ENCODE results near the gene GCNT3.
"Not testable (repeated sequence)": the region's sequence is repeated elsewhere in the genome, so short reads cannot be mapped to it uniquely, and the experiment has no call there.

GCNT3 gene

GRCh38 chr15:59616379-59616778 lies 4.8 kb downstream of the GCNT3 start:
- DNase-seq (ENCODE audit: low read depth in 2 of 2) = no peak

- DNase-seq (ENCODE audit: low read depth in 2 of 2) = no peak
Observed at GRCh38 chr15:59618406-59618805, 6.8 kb downstream of the GCNT3 start.

DNA sequence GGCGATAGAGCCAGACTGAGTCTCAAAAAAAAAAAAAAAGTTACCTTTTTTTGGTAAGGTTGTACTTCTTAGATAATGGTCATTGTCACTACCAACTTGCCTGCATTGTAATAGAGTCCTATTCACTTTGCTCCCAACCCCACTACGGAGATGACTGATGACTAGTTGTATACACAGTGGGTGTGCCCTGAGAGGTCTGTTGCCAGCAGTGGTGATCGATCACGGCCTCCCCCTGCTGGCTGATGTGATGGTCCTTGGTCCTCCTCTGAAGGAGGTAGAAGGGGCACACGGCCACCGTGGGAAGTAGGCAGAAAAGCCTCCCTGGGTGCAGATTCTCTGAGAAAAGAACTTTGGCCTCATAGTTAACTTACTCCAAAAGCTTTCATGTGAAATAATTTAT lies 10.7 kb downstream of the GCNT3 start:
- peak; percentile 19 to 45 for DNase-seq (ENCODE audit: low read depth in 2 of 2)

- DNase-seq (ENCODE audit: low read depth in 2 of 2) = no peak
Observed at GRCh38 chr15:59632714-59633113, 21.1 kb downstream of the GCNT3 start.

DNA sequence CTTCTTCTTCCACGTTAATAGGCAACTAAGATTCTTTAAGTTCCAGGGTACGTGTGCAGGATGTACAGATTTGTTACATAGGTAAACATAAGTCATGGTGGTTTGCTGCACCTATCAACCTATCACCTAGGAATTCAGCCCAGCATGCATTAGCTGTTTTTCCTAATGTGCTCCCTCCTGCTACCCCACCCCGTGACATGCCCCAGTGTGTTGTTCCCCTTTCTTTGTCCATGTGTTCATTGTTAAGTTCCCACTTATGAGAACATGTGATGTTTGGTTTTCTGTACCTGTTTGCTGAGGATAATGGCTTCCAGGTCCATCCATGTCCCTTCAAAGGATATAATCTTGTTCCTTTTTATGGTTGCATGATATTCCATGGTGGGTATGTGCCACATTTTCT lies 24.6 kb downstream of the GCNT3 start:
- DNase-seq (ENCODE audit: low read depth in 2 of 2) = no peak

- DNase-seq (ENCODE audit: low read depth in 2 of 2) = not testable (repeated sequence)
Observed at GRCh38 chr15:59637507-59637906, 25.9 kb downstream of the GCNT3 start.

DNA sequence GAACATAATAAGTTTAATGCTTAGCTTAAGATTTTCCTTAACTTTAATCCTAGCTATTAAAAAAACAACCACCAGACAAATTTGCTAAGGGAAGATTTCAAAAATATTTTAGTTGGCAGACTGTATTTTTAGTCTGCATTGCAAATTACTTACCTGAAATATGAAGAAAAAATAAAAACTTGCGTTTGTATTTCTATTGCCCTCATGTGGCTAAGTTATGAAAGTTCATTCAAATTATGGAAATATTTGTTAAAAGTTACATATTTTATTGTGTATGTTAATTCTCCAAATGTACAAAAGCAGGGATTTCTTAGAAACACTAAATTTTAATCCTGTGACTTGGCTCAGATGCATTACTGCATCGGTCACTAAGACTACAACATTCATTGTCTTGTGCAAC lies 30.8 kb downstream of the GCNT3 start:
- no peak for DNase-seq (ENCODE audit: low read depth in 2 of 2)

DNA sequence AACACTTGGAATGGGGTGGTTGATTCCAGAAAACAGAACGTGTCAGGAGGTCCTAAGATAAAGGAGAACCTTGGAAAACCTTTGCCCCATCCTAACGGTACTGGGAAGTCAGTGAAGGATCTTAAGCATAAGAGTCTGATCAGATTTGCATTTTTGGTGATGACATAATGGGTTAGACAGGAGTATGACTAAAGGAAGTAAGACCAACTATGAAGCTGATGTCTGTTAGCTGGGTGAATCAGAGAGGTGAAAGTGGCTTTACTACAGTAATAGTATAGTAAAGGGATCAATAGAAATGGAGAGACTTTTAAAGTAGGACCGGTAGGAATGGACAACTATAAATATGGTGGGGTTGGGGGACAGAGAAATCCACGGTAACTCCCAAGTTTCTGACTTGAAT lies 33.2 kb downstream of the GCNT3 start:
- no peak for DNase-seq (ENCODE audit: low read depth in 2 of 2)

- not testable (repeated sequence) for DNase-seq (ENCODE audit: low read depth in 2 of 2)
Observed at GRCh38 chr15:59645812-59646211, 34.2 kb downstream of the GCNT3 start.

- DNase-seq (ENCODE audit: low read depth in 2 of 2) = no peak
Observed at GRCh38 chr15:59646277-59646676, 34.7 kb downstream of the GCNT3 start.

GRCh38 chr15:59647085-59647484 lies 35.5 kb downstream of the GCNT3 start:
- DNase-seq (ENCODE audit: low read depth in 2 of 2) = no peak

- DNase-seq (ENCODE audit: low read depth in 2 of 2) = no peak
Observed at GRCh38 chr15:59649603-59650002, 38.0 kb downstream of the GCNT3 start.

DNA sequence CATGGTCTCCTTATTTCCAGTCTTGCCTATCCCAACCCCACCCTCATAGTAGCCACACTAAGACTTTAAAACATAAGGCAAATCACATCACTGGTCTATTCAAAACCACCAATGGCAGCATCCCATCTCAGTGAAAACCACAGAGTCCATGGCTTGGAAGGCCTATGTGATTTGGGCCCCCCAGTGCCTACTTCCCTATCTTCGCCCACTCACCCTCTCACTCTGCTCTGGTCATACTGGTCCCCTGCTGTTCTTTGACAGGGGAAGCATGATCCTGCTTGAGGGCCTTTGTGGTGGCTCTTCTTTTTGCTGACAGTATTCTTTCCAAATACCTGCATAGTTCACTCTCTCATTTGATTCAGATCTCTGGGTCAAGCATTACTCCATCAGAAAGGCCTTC lies 42.5 kb downstream of the GCNT3 start:
- no peak for DNase-seq (ENCODE audit: low read depth in 2 of 2)

- peak; percentile 89 to 93 for DNase-seq (ENCODE audit: low read depth in 2 of 2)
Observed at GRCh38 chr15:59656897-59657634, 45.5 kb downstream of the GCNT3 start, which contains the start of gene GTF2A2. Gene GTF2A2 (minus strand): TSS chr15:59657515. CDS start chr15:59652277, 5,238 bp downstream.

DNA sequence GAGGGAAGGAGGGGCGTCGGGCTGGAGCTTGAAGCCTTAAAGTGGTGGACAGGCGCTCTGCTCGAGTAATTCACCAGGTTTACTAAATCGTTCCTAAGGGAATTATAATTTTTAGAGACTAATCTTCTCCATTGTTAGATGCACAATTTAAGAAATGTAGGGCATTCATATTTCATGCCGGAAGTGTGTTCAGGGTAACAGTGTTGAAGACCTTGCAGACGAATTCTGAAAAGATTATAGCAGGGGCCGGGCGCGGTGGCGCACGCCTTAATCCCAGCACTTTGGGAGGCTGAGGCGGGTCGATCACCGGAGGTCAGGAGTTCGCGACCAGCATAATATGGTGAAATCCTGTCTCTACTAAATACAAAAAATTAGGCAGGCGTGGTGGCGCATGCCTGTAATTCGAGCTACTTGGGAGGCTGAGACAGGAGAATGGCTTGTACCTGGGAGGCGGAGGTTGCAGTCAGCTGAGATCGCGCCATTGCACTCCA lies 46.1 kb downstream of the GCNT3 start:
- DNase-seq (ENCODE audit: low read depth in 2 of 2) = peak in 1 of 2 donors; percentile 3

GRCh38 chr15:59659366-59659765 lies 47.8 kb downstream of the GCNT3 start:
- DNase-seq (ENCODE audit: low read depth in 2 of 2) = no peak

- DNase-seq (ENCODE audit: low read depth in 2 of 2) = no peak
Observed at GRCh38 chr15:59662260-59662659, 50.7 kb downstream of the GCNT3 start.

- no peak for DNase-seq (ENCODE audit: low read depth in 2 of 2)
Observed at GRCh38 chr15:59668556-59668955, 57.0 kb downstream of the GCNT3 start.

Measured in stimulated activated CD4-positive, alpha-beta T cell treated with anti-CD3 and anti-CD28 coated beads, Interleukin-15, amount 100 ng/mL, for 48 hours (primary cell).